Measurements from ENCODE around the gene CDKAL1. TPM values are rescaled to one million over a fixed set of nuclear protein-coding genes. Genes with fewer than 3 reads are reported as not detected.

CDKAL1 gene
- total RNA-seq, 4 donors from 2014 or later, result 10.3 to 11.2 (median 10.5) TPM

DNA sequence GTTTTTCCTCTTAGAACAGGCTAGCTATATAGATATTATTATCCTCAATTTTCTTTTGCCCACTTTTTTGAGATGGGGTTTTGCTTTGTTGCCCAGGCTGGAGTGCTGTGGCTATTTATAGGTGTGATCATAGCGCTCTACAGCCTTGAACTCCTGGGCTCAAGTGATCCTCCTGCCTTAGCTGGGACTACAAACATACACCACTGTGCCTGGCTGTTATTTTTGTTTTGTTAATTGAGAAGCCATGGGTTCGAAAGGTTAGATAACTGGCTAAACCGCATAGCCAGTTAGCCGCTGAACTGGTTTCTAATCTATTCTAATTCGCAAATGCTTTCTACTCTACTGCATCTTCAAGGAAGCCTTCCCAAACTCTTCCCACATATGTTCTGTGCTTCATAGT lies 425.8 kb downstream of the CDKAL1 start:
- no peaks in the 10 kb centered on the region for H3K9me3 ChIP-seq
- no peak overlapping the region for H3K27ac ChIP-seq (replicated peaks in 1 of 4)
- no peaks in the 10 kb centered on the region for H3K4me1 ChIP-seq
- 95% methylated on average over 5 of the region's 5 CpGs for WGBS
- TF ChIP-seq EP300 (IDR thresholded peaks at IDR 0.05) (no peak), POLR2A (IDR thresholded peaks at IDR 0.05; ENCODE audit: low read depth) (no peak), POLR2AphosphoS5 (IDR thresholded peaks at IDR 0.05) (no peak)
- TF ChIP-seq, protein P1, sequence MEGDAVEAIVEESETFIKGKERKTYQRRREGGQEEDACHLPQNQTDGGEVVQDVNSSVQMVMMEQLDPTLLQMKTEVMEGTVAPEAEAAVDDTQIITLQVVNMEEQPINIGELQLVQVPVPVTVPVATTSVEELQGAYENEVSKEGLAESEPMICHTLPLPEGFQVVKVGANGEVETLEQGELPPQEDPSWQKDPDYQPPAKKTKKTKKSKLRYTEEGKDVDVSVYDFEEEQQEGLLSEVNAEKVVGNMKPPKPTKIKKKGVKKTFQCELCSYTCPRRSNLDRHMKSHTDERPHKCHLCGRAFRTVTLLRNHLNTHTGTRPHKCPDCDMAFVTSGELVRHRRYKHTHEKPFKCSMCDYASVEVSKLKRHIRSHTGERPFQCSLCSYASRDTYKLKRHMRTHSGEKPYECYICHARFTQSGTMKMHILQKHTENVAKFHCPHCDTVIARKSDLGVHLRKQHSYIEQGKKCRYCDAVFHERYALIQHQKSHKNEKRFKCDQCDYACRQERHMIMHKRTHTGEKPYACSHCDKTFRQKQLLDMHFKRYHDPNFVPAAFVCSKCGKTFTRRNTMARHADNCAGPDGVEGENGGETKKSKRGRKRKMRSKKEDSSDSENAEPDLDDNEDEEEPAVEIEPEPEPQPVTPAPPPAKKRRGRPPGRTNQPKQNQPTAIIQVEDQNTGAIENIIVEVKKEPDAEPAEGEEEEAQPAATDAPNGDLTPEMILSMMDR (IDR thresholded peaks at IDR 0.05), result no peak
- H3K27me3 ChIP-seq, result no peaks in the 10 kb centered on the region
- peaks cover 0 to 17% (median 8%) of the 10 kb centered on the region in 4 donors for H3K36me3 ChIP-seq
- intact Hi-C loops (cut with DNase I), result no loop called here
- no peak overlapping the region for H3K4me3 ChIP-seq
- DNase-seq (ENCODE audit: extremely low spot score), result no peak

- H3K27ac ChIP-seq (replicated peaks in 1 of 4), result no peak overlapping the region
- no peak for DNase-seq (ENCODE audit: extremely low spot score)
- H3K9me3 ChIP-seq, result peaks cover 0 to 17% (median 8%) of the 10 kb centered on the region in 4 donors
- WGBS, result 93% methylated on average over 2 of the region's 2 CpGs
- no peak for TF ChIP-seq EP300 (IDR thresholded peaks at IDR 0.05)
- TF ChIP-seq, protein P1 (IDR thresholded peaks at IDR 0.05), result no peak
- no peak for TF ChIP-seq POLR2AphosphoS5 (IDR thresholded peaks at IDR 0.05)
- no peak for TF ChIP-seq POLR2A (IDR thresholded peaks at IDR 0.05; ENCODE audit: low read depth)
- H3K4me1 ChIP-seq, result no peaks in the 10 kb centered on the region
- H3K4me3 ChIP-seq, result no peak overlapping the region
- H3K36me3 ChIP-seq, result no peaks in the 10 kb centered on the region
- intact Hi-C loops (cut with DNase I), result no loop called here
- no peaks in the 10 kb centered on the region for H3K27me3 ChIP-seq
Measured at GRCh38 chr6:20965276-20965675, 431.0 kb downstream of the CDKAL1 start.

DNA sequence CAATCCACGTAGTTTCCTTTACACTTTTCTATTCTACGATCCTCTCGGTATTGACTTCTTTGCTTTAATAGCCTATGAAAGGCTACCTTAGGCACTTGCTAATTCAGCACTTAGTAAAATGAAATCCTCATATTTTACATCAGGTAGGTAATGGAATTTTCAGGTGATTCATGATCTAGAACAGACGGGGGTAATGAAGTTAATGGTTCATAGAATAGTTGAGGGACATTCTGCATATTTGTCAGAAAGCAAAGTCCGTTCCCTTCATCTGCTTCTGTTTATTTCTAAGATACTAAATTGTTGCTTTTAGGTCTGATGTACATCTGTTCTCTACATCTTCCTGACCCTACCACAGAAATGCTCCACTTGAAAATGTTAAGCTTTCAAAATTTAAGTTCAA lies 431.7 kb downstream of the CDKAL1 start:
- H3K4me3 ChIP-seq, result no peak overlapping the region
- WGBS, result 97% methylated on average over 5 of the region's 5 CpGs
- H3K4me1 ChIP-seq, result no peaks in the 10 kb centered on the region
- H3K27ac ChIP-seq (replicated peaks in 1 of 4), result no peak overlapping the region
- TF ChIP-seq EP300 (IDR thresholded peaks at IDR 0.05), result no peak
- no peak for TF ChIP-seq POLR2AphosphoS5 (IDR thresholded peaks at IDR 0.05)
- TF ChIP-seq, protein P1 (IDR thresholded peaks at IDR 0.05), result no peak
- TF ChIP-seq POLR2A (IDR thresholded peaks at IDR 0.05; ENCODE audit: low read depth), result no peak
- DNase-seq (ENCODE audit: extremely low spot score), result no peak
- no peaks in the 10 kb centered on the region for H3K27me3 ChIP-seq
- no peaks in the 10 kb centered on the region for H3K36me3 ChIP-seq
- peaks cover 0 to 17% (median 8%) of the 10 kb centered on the region in 4 donors for H3K9me3 ChIP-seq
- intact Hi-C loops (cut with DNase I), result no loop called here

GRCh38 chr6:20969551-20969950 lies 435.3 kb downstream of the CDKAL1 start:
- WGBS, result 95% methylated on average over 1 of the region's 1 CpG
- Histone ChIP-seq H3K27me3 (no peaks in the 10 kb centered on the region), H3K36me3 (no peaks in the 10 kb centered on the region), H3K27ac (replicated peaks in 1 of 4) (no peak overlapping the region), H3K4me1 (no peaks in the 10 kb centered on the region), H3K4me3 (no peak overlapping the region), H3K9me3 (peaks cover 0 to 17% (median 8%) of the 10 kb centered on the region in 4 donors)
- TF ChIP-seq EP300 (IDR thresholded peaks at IDR 0.05), result no peak
- TF ChIP-seq, protein P1 (IDR thresholded peaks at IDR 0.05), result no peak
- intact Hi-C loops (cut with DNase I), result no loop called here
- DNase-seq (ENCODE audit: extremely low spot score), result no peak

DNA sequence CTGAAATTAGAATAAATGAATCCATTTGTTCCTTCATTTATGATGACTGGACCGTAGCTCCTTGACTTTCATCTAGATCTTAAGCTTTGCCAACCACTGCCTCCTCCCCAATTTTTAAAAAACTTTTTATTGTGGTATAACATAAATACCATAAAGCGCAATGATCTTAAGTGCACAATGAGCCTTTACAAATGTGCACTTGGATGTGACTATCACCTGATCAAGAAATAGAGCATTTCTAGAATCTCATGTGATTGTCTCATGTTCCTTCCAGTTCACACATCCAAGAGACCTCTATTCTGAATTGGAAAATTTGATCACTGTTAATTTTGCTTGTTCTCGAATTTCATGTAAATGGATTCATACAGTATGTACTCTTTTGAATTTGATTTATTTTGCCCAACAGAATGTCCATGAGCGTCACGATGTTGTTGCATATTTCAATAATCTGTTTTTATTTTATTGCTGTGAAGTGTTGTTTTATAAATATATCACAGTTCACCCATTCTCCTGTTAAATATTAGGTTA lies 442.2 kb downstream of the CDKAL1 start:
- no peaks in the 10 kb centered on the region for H3K27me3 ChIP-seq
- H3K4me3 ChIP-seq, result no peak overlapping the region
- no peak for TF ChIP-seq POLR2AphosphoS5 (IDR thresholded peaks at IDR 0.05)
- TF ChIP-seq, protein P1 (IDR thresholded peaks at IDR 0.05), result no peak
- no peak for TF ChIP-seq EP300 (IDR thresholded peaks at IDR 0.05)
- no peak for TF ChIP-seq POLR2A (IDR thresholded peaks at IDR 0.05; ENCODE audit: low read depth)
- H3K9me3 ChIP-seq, result no peaks in the 10 kb centered on the region
- 98% methylated on average over 5 of the region's 5 CpGs for WGBS
- no peaks in the 10 kb centered on the region for H3K4me1 ChIP-seq
- no peak overlapping the region for H3K27ac ChIP-seq (replicated peaks in 1 of 4)
- no peak for DNase-seq (ENCODE audit: extremely low spot score)
- intact Hi-C loops (cut with DNase I), result no loop called here
- no peaks in the 10 kb centered on the region for H3K36me3 ChIP-seq

Data from esophagus muscularis mucosa (tissue), 4 donors.